Neural cell (in vitro differentiated cells): ENCODE results near the gene BAD.

Experiments
- CTCF ChIP-seq: fragments of 450-650 bp; IDR thresholded peaks from 2 replicates; pipeline ENCODE4 v1.5.1; 2014; ENCODE audit warnings: antibody characterized with exemption, mild to moderate bottlenecking, moderate library complexity; ENCODE audit not compliant: poor library complexity, severe bottlenecking
- EZH2 ChIP-seq: fragments of 200-600, 300-800 bp; shearing (Covaris generic), sonication (generic); IDR thresholded peaks from 2 replicates; pipeline ENCODE4 v1.6.1; 2014; ENCODE audit warnings: antibody characterized with exemption, low read length, borderline replicate concordance, mild to moderate bottlenecking; ENCODE audit not compliant: insufficient read depth, poor library complexity, severe bottlenecking
- MXI1 ChIP-seq: fragments of 450-650 bp; conservative IDR thresholded peaks from 2 replicates; pipeline ENCODE4 v1.6.1; 2014; ENCODE audit warnings: antibody characterized with exemption, mild to moderate bottlenecking; ENCODE audit not compliant: poor library complexity, severe bottlenecking
- POLR2AphosphoS5 ChIP-seq: IDR thresholded peaks from 2 replicates; pipeline ENCODE4 v1.6.1; 2012
- RAD21 ChIP-seq: fragments of 450-650 bp; conservative IDR thresholded peaks from 2 replicates; pipeline ENCODE4 v1.6.1; 2014; ENCODE audit warnings: antibody characterized with exemption, mild to moderate bottlenecking, moderate library complexity
- REST ChIP-seq: IDR thresholded peaks from 2 replicates; pipeline ENCODE4 v1.6.1; 2012; ENCODE audit warnings: borderline replicate concordance
- SMC3 ChIP-seq: fragments of 450-650 bp; conservative IDR thresholded peaks from 2 replicates; pipeline ENCODE4 v1.6.1; 2014; ENCODE audit warnings: antibody characterized with exemption, mild to moderate bottlenecking, moderate library complexity; ENCODE audit not compliant: poor library complexity

- TF ChIP-seq CTCF: no peak
- no peak for TF ChIP-seq POLR2AphosphoS5
- no peak for TF ChIP-seq RAD21
- no peak for TF ChIP-seq SMC3
- TF ChIP-seq EZH2: no peak
- TF ChIP-seq MXI1: no peak
- no peak for TF ChIP-seq REST
Measured at GRCh38 chr11:64276653-64277431, 7.6 kb downstream of the BAD start.
